Stimulated activated CD8-positive, alpha-beta memory T cell treated with anti-CD3 and anti-CD28 coated beads, Interleukin-4, amount 100 ng/mL, for 48 hours (primary cell): ENCODE measurements around the gene MLYCD.
A peak's percentile ranks its signal among the peaks of the same experiment; 100 is the strongest.

Experiments
- DNase-seq: peaks from one replicate; pipeline ENCODE4 v3.0.0-alpha.2; 2020

Gene MLYCD

DNA sequence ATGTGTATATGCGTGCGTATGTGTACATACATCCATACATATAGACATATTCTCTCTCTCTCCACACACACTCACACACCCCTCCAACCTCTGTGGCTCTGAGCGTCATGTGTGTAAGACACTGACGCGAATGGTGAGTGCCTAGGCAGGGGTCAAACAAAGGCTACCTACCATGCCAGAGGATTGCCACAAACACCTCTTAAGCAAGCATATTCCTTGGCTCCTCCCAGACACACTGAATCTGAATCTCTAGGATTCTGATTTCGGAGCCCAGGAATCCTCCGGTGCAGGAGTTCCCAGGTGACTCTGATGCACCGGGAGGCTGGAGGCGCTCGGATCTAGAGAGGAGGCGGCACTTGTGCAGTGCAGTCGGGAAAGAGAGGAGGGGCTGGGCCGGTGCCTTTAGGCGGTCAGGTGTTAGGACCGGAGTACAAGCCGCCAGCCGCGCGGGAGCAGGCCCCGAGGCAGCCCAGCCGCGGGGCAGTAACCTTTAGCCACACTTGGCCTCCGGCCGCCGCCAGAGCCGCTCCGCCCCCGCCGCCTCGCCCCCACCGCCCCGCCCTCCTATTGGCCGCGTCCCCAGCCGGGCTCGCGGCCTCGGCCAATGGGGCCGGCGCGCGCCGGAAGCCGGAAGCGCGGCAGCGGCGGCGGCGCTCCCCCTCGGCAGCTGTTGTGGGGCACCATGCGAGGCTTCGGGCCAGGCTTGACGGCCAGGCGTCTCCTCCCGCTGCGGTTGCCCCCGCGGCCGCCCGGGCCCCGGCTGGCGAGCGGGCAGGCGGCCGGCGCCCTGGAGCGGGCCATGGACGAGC is at the start of gene MLYCD:
TSS of gene MLYCD (plus strand) at position 653 of the 809 bp plus-strand sequence. CDS start at position 683, 30 bp downstream.
- DNase-seq, result peak; percentile 78

DNA sequence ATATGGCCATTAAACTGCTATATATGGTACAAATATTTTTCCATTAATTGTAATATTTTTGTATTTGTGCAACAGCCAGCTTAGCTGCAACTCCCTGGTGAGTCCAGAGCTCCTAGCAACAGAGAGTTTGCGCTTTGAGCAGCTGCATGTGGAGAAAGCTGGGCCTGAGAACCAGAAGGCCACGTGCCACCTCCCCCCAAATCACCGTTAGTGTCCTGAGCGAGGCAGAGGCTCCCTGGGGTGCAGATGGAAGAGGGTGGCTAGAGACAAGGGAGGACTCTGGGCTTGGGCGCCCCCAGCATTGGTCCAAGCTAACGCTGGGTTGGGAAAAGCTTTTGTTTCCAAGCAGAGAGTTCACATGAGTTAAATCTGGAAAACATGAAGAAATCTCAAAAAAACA is 49.5 kb upstream of the MLYCD start:
- no peak for DNase-seq

DNA sequence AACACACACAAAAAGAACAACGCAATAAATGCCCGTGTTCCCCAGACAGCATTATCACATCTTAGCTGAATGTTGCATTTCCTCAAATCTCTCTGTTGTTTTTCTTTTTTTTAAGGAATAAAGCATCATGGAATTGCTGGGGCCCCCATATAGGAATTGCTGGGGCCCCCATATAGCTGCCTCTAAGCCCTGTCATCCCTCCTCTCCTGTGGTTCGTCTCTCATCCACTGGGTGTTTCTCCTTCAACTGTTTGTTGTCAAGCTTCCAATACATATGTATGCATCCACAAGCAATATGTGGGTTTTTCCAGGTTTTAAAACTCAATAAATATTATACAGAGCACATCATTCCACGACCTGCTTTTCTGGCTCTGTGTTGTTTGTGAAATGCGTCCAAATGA is 48.0 kb upstream of the MLYCD start:
- DNase-seq, result no peak

DNA sequence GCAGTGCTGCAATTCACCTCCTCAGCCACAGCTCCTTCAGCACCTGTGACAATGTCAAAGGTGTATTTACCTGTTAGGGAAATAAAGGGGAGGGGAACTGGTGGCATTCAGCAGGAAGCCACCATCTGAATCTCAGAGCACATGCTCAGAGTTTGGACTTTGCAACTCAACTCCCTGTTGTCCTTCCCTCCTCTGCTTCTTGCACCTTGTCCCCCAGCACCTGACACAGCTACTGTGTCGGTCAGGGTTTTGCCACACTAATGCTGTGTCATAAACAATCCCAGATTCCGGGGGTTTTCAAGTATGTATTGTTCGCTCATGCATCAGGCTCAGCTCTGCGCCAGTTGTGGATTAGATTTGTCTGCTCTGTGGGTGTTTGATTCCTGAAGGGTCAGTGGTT is 47.4 kb upstream of the MLYCD start:
- DNase-seq, result no peak

DNA sequence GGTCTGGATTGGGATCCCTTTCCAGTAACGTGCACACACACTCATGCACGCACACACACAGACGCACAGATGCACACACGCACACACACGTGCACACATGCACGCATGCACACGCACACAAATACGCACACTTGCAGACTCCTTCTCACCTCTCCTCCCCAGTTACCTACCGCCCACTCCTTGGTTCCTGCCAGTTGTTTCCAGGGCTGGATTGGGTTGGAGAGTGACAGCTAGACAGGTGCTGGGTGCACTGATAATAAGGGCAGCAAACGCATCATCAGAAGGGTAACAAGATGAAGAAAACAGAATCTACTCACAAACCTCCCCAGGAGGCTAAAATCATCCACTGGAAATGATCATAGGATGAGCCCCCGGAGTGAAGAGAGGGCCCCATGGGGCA is 46.1 kb upstream of the MLYCD start:
- DNase-seq, result no peak

DNA sequence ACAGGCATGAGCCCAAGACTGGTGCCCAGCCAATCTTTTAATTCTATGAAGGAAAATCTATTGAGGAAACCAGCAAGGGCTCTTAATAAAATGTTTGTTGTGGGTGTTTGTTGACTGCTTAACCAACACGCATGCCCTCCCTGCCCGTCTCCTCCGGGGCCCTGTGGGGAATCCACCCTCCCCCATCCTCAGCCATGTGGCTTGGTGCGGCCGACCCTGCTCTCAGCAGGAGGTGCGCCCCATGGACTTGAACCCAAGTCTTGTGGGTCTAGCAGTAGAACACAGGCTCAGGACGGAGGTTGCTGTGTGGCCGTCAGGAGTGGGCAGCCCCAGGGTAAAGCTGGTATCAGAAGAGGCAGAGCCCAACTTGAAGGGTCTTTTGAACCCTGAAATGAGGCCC is 45.1 kb upstream of the MLYCD start:
- no peak for DNase-seq

DNA sequence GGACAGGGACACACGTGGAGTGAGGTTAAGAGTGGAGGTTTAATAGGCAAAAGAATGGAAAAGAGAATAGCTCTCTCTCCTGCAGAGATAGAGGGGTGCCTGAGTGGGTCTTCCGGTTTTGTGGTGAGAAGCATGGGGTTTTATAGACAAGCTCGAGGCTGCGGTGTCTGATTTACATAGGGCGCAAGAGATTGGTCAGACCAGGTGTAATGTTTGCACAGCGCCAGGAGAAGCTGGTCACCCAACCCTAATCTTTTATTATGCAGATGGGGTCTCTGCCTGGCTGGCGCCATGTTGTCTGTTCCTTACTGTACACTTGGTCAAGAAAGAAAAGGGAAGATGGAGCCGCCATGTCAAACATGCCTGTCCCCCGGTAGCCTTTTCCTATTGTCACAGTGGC is 44.5 kb upstream of the MLYCD start:
- no peak for DNase-seq

DNA sequence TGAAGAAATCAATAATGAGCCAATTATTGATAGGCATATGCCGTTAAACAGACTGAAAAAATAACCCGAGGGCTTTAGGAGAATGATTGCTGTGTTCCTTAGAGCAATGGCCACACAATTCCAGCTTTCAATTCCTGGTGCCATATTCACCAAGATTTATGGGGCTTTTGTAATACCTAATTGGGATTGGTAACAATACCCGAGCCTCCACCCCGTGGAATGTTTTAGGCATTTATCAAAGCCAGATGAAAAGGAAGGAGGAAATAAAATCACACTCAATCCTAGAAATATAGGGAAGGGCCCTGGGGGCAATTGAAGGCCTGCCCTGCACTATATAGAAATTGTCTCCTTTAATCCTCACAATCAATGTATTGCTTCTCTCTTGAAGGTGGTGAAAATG is 42.1 kb upstream of the MLYCD start:
- DNase-seq, result no peak

DNA sequence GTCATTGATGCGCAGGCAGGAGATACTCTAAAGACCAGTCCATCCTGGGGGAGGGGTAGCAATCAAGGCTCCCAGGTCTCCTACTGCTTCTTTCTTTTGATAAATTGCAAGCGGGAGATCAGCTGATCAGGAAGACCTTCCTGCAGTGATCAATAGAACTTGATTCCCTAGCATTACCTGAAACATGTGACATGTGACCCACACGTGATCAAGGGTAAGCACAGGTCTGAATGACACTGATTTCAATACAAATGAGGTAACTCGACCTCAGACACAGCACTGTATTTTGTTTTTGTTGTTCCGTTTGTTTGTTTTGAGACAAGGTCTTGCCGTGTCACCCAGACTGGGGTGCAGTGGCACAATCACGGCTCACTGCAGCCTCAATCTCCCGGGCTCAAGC is 39.6 kb upstream of the MLYCD start:
- DNase-seq, result no peak

DNA sequence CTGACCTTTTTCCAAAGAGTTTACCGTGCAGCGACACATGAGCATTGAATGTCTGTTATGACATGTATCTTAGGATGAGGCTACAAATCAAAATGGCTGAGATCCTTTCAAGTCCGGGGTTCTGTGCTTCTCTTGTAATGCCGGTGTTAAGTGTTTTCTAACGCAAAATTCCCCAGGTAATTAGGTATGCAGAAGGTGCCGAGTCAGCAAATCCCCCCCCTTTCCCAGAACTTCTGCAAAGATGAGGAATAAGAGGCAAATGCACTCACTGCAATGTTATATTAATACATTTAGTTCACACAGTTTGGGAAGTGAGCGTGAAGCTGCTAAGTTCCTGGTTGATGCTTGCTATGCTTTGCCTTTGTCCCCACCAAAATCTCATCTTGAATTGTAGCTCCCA is 36.3 kb upstream of the MLYCD start:
- no peak for DNase-seq

DNA sequence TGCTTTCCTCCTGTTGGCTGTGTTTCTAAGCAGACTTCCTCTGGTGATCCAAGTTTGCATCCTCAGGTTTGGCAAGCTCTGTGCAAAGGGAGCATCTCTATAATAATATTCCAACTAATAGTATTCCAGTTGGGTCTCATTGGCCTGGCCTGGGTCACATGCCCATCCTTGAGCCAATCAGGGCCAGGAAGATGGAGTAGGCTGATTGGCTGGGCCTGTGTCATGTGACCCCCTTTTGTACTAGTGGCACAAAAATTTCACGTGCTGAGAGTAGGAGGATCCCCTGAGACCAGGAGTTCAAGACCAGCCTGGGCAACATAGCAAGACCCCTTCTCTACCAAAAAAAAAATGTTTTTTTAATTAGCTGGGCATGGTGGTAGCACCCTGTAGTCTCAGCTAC is 35.2 kb upstream of the MLYCD start:
- no peak for DNase-seq

DNA sequence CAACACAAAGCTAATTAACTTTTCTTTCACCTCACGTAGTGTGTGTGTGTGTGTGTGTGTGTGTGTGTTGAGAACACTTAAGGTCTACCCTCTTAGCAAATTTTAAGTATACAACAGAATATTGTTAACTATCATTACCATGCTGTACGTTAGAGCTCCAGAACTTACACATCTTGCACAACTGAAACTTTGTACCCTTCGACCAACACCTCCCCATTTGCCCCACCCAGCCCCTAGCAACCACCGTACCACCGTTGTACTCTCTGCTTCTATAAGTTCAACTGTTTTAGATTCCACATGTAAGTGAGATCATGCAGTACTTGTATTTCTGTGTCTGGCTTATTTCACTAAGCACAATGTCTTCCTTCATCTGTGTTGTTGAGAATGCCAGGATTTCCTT is 28.1 kb upstream of the MLYCD start:
- no peak for DNase-seq

DNA sequence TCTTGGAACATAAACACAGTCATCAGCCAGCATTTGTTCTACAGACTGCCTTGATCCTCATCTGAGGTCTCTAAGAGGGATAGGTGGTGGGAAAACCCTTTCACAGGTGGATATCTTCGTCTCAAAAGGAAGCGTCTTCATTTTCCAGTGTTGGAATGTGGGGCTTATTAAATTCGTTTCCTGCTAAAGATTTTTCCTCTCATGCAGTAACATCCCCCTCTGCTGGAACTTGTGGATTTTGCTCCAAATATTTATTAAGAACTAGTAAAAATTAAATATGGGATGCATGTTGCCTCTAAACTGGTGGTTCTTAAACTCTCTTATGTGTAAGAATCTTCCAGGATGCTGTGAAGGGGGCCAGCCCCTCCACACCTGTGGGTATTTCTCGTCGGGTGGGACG is 20.1 kb upstream of the MLYCD start:
- no peak for DNase-seq

DNA sequence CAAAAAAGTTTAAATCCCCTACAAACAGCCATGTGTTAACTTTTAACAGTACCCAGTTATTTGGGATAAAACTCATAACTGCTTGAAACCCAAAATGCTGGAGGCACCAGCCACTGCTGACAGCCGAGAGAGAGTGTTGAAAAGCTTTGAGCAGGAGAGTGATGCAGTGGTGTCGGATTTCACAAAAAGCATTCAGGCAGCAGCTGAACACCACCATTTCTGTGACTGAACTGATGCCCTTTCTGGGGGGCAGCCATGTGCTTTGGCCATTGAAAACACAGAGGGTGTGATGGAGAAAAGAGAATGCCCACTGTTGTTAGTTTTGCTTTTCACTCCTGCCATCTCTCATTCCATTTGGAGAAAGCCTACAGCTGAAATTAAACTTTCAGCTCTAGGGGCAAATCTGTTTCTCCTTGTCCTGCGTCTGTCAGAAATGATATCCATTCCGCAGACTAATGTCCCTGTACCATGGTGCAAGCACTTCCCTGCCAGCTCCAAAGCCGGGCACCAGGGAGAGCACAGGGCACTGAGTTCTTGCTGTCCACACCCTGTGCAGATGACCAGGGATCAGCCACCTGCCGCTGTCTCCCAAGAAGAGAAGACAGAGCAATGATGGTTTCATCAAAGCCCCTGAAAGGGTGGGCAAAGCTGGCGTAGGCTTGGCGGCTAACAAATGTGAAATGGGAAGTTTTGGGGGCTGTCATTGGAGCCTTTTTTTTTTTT is 16.6 kb upstream of the MLYCD start:
- DNase-seq, result no peak

DNA sequence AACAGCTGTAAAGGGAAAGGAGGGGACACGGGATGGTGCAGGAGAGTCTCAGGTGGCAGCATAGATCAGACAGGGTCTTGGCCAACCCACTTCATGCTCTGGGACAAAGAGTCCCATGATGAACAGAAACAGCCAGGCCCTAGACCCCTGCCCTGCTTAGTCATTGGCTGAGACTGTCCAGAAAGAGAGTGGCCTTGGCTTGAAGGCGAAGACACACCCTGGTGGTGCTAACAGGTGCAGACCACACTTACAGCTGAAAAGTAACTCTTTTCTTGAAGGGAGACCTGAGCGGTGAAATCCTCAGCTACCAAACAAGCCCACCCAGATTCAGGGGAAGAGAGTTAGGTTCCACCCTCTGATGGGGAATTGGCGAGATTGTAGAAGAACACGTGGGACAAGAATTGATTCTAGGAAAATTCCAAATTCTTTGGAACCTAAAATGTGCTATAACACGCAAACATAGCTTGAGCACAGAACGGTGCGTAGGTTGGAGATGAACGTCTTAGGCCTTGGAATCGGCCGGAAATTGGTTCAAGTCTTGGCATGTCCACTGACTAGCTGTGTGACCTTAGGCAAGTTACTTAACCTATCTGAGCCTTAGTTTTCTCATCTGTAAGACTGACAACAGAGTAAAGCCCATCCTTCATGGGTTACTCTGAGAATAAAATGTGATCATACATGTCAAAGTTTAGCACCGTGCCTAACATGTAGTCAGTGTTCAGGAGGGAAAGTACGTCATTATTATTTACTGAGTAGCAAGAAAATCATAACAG is 12.5 kb upstream of the MLYCD start:
- DNase-seq, result no peak

DNA sequence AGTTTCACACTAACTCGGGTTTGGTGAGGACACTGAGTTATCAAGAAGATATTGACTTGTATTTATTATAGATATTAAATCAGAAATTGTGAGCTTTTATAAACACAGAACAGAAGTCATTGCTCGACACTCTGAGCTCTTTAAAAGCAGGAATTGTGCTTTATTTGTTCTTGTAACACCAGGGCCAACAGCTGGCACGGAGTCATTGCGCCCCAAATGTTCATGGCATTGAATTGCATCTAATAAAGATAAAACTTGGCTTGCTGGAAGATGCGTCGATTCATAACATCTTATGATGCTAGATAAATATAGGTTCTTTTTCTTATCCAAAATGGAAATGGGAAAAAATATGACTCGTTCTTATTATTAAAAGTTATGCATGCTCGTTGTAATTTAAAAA is 11.8 kb upstream of the MLYCD start:
- no peak for DNase-seq

DNA sequence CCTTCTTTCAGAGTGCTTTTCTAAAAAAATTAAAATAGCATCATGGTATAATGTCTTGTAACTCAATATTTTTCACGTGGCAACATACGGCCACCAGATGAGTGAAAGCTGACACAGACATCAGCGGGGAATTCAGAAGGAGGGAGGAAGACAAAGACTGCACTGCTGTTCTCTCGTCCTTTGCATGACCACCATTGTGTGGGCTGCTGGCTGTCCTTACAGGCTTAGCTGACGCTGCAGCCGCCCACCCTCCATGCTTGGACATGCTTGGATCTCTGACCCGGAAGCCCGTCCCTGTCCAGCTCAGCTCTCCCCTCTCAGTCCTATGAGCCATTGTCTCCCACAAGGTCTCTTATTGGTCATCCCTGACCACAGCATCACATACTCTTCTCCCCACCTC is 11.4 kb upstream of the MLYCD start:
- no peak for DNase-seq

DNA sequence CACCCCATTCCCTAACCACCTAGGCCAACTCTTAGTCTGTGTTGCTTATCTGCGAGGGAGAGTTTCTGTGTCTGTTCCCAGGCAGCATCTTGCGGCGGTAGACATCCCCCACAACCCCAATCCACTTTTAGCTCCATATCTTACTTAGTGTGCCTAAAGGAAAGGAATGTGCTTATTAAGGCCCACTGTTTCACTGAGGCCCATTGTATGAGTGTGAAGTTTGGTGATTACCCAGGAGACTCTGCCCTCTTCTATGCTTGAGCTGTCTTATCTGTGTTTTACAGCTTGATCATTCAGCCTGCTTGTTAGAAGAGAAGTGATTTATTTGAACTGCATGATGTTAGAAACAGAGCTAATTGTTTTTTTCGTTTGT is 10.3 kb upstream of the MLYCD start:
- no peak for DNase-seq

DNA sequence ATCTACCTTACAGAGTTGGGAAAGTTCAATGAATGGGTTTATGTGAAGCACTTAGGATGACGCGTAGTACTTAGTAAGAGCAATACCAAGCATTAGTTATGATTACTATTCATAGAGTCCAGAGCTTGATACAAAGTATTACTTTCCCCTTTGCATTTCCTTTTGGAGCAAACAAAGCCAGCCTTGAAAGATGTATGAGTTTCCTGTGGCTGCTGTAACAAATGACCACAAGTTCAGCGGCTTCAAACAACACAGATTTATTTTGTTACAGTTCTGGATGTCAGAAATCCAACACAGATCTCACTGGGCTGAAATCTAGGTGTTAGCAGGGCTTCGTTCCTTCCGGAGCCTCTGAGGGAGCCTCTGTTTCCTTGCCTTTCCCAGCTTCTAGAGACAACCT is 8.6 kb upstream of the MLYCD start:
- no peak for DNase-seq

DNA sequence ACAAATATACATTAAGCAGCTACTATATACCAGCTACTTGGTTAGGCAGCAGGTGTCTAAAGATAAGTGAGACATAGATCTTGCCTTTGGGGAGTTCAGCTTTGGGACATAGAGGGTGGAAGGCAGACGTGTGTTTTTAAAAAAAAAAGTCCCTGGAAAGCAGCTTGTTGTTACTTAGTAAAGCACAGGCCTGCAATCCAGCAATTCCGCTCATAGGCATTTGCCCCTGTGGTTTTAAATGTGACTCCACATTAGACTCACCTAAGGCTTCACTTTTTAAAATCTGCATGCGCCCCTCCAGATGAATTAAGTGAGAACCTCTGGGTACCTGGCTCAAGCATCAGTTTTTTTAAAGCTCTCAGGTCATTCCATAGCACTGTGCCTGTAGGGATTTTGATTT is 7.2 kb upstream of the MLYCD start:
- no peak for DNase-seq

DNA sequence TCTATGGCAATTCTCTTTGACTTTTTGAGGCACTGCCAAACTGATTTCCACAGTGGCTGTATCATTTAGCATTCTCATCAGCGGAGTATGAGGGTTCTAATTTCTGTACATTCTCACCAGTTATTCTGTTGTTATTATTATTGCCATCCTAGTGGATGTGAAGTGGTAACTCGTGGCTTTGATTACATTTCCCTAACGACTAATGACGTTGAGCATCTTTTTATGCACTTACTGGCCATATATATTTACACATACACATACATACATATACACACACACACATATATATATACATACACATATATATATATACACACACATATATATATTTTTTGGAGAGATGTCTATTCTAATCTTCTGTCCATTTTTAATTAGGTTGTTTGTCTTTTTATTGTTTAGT is 3.7 kb upstream of the MLYCD start:
- no peak for DNase-seq

DNA sequence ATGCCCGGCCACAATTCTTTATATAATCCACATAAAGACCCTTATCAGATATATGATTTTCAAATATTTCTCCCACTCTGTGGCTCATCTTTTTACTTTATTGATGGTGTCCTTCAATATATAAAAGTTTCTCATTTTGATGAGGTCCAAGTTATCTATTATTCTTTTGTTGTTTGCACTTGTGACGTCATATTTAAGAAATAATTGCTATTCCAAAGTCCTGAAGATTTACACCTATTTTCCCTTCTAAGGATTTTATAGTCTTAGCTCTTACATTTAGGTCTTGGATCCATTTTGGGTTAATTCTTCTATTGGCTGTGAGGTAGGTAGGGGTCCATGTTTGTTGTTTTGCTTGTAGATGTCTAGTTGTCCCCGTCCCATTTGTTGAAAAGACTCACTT is 3.0 kb upstream of the MLYCD start:
- no peak for DNase-seq

DNA sequence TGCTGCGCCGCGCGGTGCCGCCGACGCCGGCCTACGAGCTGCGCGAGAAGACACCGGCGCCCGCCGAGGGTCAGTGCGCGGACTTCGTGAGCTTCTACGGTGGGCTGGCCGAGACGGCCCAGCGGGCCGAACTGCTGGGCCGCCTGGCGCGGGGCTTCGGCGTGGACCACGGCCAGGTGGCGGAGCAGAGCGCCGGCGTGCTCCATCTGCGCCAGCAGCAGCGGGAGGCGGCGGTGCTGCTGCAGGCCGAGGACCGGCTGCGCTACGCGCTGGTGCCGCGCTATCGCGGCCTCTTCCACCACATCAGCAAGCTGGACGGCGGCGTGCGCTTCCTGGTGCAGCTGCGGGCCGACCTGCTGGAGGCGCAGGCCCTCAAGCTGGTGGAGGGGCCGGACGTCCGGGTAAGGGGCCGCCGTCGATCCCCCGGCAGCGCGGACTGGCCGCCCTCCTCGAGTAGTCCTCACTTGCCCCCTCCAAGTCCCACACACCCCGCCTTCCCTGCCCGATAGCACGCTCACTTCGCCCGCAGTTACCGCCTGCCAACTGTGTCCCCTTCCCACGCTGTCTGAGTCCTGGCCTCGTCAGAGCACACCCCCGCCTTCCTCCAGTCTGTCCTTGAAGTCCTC is 470 bp downstream of the MLYCD start:
- DNase-seq, result peak; percentile 55

DNA sequence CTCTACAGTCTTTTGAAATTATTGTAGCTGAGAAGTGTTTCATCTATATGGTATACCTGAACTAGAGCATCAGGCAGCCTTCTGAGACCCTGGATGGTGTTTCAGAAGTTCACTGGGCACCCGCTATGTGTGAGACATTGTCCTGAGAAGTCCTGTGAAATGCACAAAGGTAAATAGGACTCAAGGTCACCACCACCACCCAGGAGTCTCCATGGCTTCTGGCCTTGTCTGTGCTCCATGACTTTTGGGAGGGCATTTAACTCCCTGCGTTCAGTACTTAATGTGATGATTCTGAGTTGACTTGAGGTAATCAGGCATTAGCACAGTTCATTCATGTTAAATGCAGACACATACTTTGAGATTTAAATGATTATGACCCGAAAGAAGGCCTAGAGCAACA is 1.1 kb downstream of the MLYCD start:
- no peak for DNase-seq
